Gastroesophageal sphincter (tissue), 3 donors: ENCODE data around the gene TAAR6.

Experiments
- POLR2A ChIP-seq, 2 donors: fragments of 450-650 bp; IDR thresholded peaks; one replicate each; pipeline ENCODE4 v1.6.1; 2017; ENCODE audit warnings: antibody characterized with exemption in 2 of 2, mild to moderate bottlenecking in 2 of 2, moderate library complexity in 1 of 2
- TF ChIP-seq, protein P1 (sequence below), 4 experiments: fragments of 200-600 bp in 2 of 4; fragments of 450-650 bp in 2 of 4; sonication (generic) in 1 of 4; IDR thresholded peaks; one replicate each; pipeline ENCODE4 v1.5.1; 2017 to 2019; ENCODE audit warnings: antibody characterized with exemption in 4 of 4, mild to moderate bottlenecking in 2 of 4, moderate library complexity in 2 of 4

DNA sequence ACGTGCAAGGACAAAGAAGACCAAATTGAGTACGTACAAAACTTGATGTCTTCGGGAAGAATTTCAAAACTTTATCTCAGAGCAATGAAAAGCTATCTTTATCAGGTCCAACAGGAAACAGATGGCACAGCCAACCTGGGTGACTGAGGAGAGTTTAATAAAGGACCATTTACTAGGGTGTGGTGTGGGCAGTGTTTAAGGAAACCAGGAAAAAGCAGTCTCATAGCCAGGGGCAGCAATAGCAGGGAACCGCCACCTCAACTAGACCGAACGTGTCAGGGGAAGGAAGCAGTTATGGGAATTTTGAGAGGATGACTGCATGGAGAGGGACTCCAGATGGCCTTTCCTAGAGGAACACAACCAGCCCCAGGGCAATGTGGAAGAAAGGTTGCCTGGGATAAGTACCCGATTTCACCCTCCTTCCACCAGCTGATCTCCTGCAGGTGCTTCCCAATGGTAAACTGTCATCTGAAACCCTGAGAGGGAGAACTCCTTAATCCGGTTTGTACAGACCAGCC is 34.6 kb downstream of the TAAR6 start:
- TF ChIP-seq, protein P1, sequence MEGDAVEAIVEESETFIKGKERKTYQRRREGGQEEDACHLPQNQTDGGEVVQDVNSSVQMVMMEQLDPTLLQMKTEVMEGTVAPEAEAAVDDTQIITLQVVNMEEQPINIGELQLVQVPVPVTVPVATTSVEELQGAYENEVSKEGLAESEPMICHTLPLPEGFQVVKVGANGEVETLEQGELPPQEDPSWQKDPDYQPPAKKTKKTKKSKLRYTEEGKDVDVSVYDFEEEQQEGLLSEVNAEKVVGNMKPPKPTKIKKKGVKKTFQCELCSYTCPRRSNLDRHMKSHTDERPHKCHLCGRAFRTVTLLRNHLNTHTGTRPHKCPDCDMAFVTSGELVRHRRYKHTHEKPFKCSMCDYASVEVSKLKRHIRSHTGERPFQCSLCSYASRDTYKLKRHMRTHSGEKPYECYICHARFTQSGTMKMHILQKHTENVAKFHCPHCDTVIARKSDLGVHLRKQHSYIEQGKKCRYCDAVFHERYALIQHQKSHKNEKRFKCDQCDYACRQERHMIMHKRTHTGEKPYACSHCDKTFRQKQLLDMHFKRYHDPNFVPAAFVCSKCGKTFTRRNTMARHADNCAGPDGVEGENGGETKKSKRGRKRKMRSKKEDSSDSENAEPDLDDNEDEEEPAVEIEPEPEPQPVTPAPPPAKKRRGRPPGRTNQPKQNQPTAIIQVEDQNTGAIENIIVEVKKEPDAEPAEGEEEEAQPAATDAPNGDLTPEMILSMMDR (IDR thresholded peaks at IDR 0.05), result no peak
- no peak for TF ChIP-seq POLR2A (IDR thresholded peaks at IDR 0.05)
